Smooth muscle cell (in vitro differentiated cells): ENCODE data around the gene ABHD8. TPM values are rescaled to one million over a fixed set of nuclear protein-coding genes. Genes with fewer than 3 reads are reported as not detected.

Source experiments
- DNase-seq: peaks from one replicate; lab custom pipeline; 2025; ENCODE audit not compliant: unreplicated experiment; lab: John Stamatoyannopoulos, UW
- H2AFZ ChIP-seq: fragments of 200-600 bp; sonication (generic); 2 replicates; pipeline ENCODE4 v1.6.0; 2016; ENCODE audit warnings: antibody characterized with exemption, low read depth, mild to moderate bottlenecking
- H3F3A ChIP-seq: fragments of 200-600 bp; sonication (generic); 2 replicates; pipeline ENCODE4 v1.6.0; 2017; ENCODE audit warnings: antibody characterized with exemption, low read depth
- H3K27ac ChIP-seq: fragments of 200-600 bp; sonication (generic); 2 replicates; pipeline ENCODE4 v1.5.1; 2016; ENCODE audit warnings: low read depth, mild to moderate bottlenecking
- H3K27me3 ChIP-seq: fragments of 200-600 bp; sonication (generic); 2 replicates; pipeline ENCODE4 v1.6.1; 2016; ENCODE audit warnings: low read depth, mild to moderate bottlenecking
- H3K36me3 ChIP-seq: fragments of 200-600 bp; sonication (generic); 2 replicates; pipeline ENCODE4 v1.5.1; 2016; ENCODE audit warnings: low read depth
- H3K4me1 ChIP-seq: fragments of 200-600 bp; sonication (generic); 2 replicates; pipeline ENCODE4 v1.5.1; 2016; ENCODE audit warnings: low read depth
- H3K4me2 ChIP-seq: fragments of 200-600 bp; sonication (generic); 2 replicates; pipeline ENCODE4 v1.6.0; 2016; ENCODE audit warnings: mild to moderate bottlenecking
- H3K4me3 ChIP-seq: fragments of 200-600 bp; sonication (generic); 2 replicates; pipeline ENCODE4 v1.5.1; 2016; ENCODE audit warnings: mild to moderate bottlenecking
- H3K79me2 ChIP-seq: fragments of 200-600 bp; sonication (generic); 2 replicates; pipeline ENCODE4 v1.6.0; 2016; ENCODE audit warnings: low read depth, mild to moderate bottlenecking
- H3K9ac ChIP-seq: fragments of 200-600 bp; sonication (generic); 2 replicates; pipeline ENCODE4 v1.6.0; 2016; ENCODE audit warnings: low read depth
- H3K9me3 ChIP-seq: fragments of 200-600 bp; sonication (generic); replicated peaks from 2 replicates; pipeline ENCODE4 v1.5.1; 2016; ENCODE audit warnings: low read depth
- H4K20me1 ChIP-seq: fragments of 200-600 bp; sonication (generic); 2 replicates; pipeline ENCODE4 v1.6.0; 2016; ENCODE audit warnings: low read depth
- CTCF ChIP-seq: fragments of 200-600 bp; sonication (generic); IDR thresholded peaks from 2 replicates; pipeline ENCODE4 v1.5.1; 2017; ENCODE audit warnings: borderline replicate concordance, mild to moderate bottlenecking, antibody characterized with exemption; ENCODE audit not compliant: insufficient read depth, poor library complexity, severe bottlenecking
- WGBS: methylation state at CpG from one replicate; pipeline ENCODE4 v1.1.7; 2016; ENCODE audit warnings: low lambda C conversion rate; 5-methylcytosine and 5-hydroxymethylcytosine counted together
- polyA plus RNA-seq: library from polyadenylated mRNA; unstranded; fragments of >200 nt; fragmentation: Nextera tagmentation; extraction: Ambion mirVana; gene quantifications from 2 replicates; pipeline ENCODE4 v1.2.1, GENCODE V29; 2016
- total RNA-seq: library from RNA; depleted of rRNA; stranded (reverse); fragments of >200 nt; gene quantifications from 2 replicates; pipeline ENCODE4 v1.2.3, GENCODE V29; 2014

ABHD8 gene
- total and polyA plus RNA-seq, 2 experiments from 2014 or later, result 9.2 to 15.1 TPM

DNA sequence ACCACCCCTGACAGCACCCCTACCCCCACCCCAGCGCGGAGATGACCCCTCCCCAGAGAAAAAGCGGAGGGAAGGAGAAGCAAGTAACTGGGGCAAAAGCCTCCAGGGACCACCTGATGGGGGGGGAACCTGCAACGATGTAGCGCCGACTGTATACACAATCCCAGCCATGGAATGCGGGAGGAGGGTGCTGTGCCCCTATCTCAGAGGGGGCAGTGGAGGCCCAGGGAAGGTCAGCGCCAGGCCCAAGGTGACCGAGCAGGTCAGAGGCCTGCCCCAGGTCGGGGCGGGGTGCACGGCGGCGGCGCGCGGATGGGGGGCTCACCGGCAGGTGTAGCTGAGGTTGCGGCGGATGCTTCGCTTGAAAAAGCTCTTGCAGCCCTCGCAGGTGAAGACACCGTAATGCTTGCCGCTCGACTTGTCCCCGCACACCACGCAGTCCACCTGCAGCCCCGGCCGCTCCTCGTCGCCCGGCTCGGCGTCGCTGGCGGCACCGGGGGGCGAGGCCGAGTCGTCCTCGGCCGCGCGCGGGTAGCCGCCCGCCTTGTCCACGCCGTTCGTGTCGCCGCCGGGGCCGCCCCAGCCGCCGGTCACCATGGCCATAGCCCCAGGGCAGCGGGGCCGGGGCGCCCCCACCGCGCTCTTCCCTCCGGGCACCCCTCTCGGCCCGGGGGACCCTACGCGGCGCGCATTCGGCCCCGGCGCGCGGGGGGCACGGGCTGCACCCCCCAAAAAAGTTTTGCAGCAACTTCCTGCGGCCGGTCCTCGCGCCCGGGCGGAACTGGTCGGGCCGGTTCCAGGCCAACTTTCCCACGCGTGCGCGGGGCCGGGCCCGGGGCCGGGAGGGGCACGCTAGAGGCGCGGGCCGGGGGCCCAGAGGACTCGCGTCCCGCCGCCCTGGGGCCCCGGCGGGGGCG lies 58.3 kb downstream of the ABHD8 start:
- peak overlapping the region; percentile 86 for H3K4me2 ChIP-seq

GRCh38 chr19:17243830-17244617 lies 59.2 kb downstream of the ABHD8 start:
- Histone ChIP-seq H3F3A (peaks cover 4% of the 10 kb centered on the region), H3K79me2 (peaks cover 55% of the 10 kb centered on the region), H3K4me2 (peak overlapping the region; percentile 86), H3K9me3 (no peaks in the 10 kb centered on the region), H3K9ac (peak overlapping the region; percentile 19), H3K27me3 (no peaks in the 10 kb centered on the region), H3K4me3 (peak overlapping the region; percentile 67), H2AFZ (peak overlapping the region; percentile 5), H3K4me1 (peaks cover 24% of the 10 kb centered on the region), H3K27ac (peak overlapping the region; percentile 14), H4K20me1 (peaks cover 52% of the 10 kb centered on the region), H3K36me3 (no peaks in the 10 kb centered on the region)
- DNase-seq, result no peak
- TF ChIP-seq CTCF, result no peak
- 2% methylated on average over 41 of the region's 52 CpGs for WGBS

More for the DNA sequence above, 58.3 kb downstream of the ABHD8 start:
- Histone ChIP-seq H3K9me3 (no peaks in the 10 kb centered on the region), H4K20me1 (peaks cover 43% of the 10 kb centered on the region), H3K36me3 (no peaks in the 10 kb centered on the region), H3K79me2 (peaks cover 52% of the 10 kb centered on the region), H3K9ac (peak overlapping the region; percentile 19), H3K4me3 (peak overlapping the region; percentile 67), H3K27me3 (no peaks in the 10 kb centered on the region), H2AFZ (no peak overlapping the region), H3F3A (peaks cover 4% of the 10 kb centered on the region), H3K4me1 (peaks cover 24% of the 10 kb centered on the region), H3K27ac (peak overlapping the region; percentile 9)
- no peak for DNase-seq
- WGBS, result 1% methylated on average over 79 of the region's 100 CpGs
- TF ChIP-seq CTCF, result no peak

GRCh38 chr19:17243211-17243829 lies 59.9 kb downstream of the ABHD8 start:
- 29% methylated on average over 8 of the region's 8 CpGs for WGBS
- H3K9me3 ChIP-seq, result no peaks in the 10 kb centered on the region
- peak overlapping the region; percentile 86 for H3K4me2 ChIP-seq
- H3K27ac ChIP-seq, result peak overlapping the region; percentile 14
- no peak for DNase-seq
- H3K9ac ChIP-seq, result peak overlapping the region; percentile 19
- H3K27me3 ChIP-seq, result no peaks in the 10 kb centered on the region
- peaks cover 62% of the 10 kb centered on the region for H3K79me2 ChIP-seq
- peaks cover 10% of the 10 kb centered on the region for H3F3A ChIP-seq
- no peak for TF ChIP-seq CTCF
- H3K4me1 ChIP-seq, result peaks cover 18% of the 10 kb centered on the region
- H2AFZ ChIP-seq, result no peak overlapping the region
- H3K36me3 ChIP-seq, result no peaks in the 10 kb centered on the region
- peaks cover 59% of the 10 kb centered on the region for H4K20me1 ChIP-seq
- H3K4me3 ChIP-seq, result peak overlapping the region; percentile 67
